Measurements from ENCODE around the gene GPR162.

GRCh38 chr12:6836851-6837250, 15.2 kb downstream of the GPR162 start:
- TF ChIP-seq CTCF (IDR thresholded peaks at IDR 0.05) (no peak), POLR2A (IDR thresholded peaks at IDR 0.05; ENCODE audit: low read depth) (no peak)

Measured in esophagus muscularis mucosa (tissue), 3 donors.